Activated naive CD4-positive, alpha-beta T cell treated with anti-CD3 and anti-CD28 coated beads for 36 hours (primary cell): ENCODE data around the gene TBC1D22A. TPM values are rescaled to one million over a fixed set of nuclear protein-coding genes. Genes with fewer than 3 reads are reported as not detected.
A peak's percentile ranks its signal among the peaks of the same experiment; 100 is the strongest.

ENCODE experiments used
- CTCF ChIA-PET: fragments of 350-600 bp; sonication (Branson Sonifier 250); formaldehyde crosslinking; loops from one replicate; lab custom pipeline; 2021; ENCODE audit warnings: antibody characterized with exemption; lab: Charles Lee
- DNase-seq: peaks from one replicate; pipeline ENCODE4 v3.0.0-alpha.2; 2020
- H3K27ac Mint-ChIP-seq: one replicate; pipeline ENCODE4 v1.8.0; 2021; ENCODE audit warnings: mild to moderate bottlenecking, mixed read lengths
- H3K27me3 Mint-ChIP-seq: one replicate; pipeline ENCODE4 v1.8.0; 2021; ENCODE audit warnings: low read depth, mixed read lengths
- H3K36me3 Mint-ChIP-seq: one replicate; pipeline ENCODE4 v1.8.0; 2021; ENCODE audit warnings: low read depth, mixed read lengths
- H3K4me1 Mint-ChIP-seq: one replicate; pipeline ENCODE4 v1.8.0; 2021; ENCODE audit warnings: low read depth, mixed read lengths
- H3K4me3 Mint-ChIP-seq: one replicate; pipeline ENCODE4 v1.8.0; 2021; ENCODE audit warnings: mild to moderate bottlenecking, moderate library complexity, mixed read lengths
- H3K9me3 Mint-ChIP-seq: one replicate; pipeline ENCODE4 v1.8.0; 2021; ENCODE audit warnings: mixed read lengths
- intact Hi-C: fragments of 100-400 bp; cut with micrococcal nuclease; formaldehyde crosslinking; loops from one replicate; pipeline ENCODE4 v1.15.1; 2023
- total RNA-seq, 2 experiments: library from RNA; stranded (reverse); gene quantifications; one replicate each; pipeline ENCODE4 v1.2.3, GENCODE V29; 2021

TBC1D22A gene
- total RNA-seq, 2 experiments from 2014 or later: 20.1 to 21.4 TPM

DNA sequence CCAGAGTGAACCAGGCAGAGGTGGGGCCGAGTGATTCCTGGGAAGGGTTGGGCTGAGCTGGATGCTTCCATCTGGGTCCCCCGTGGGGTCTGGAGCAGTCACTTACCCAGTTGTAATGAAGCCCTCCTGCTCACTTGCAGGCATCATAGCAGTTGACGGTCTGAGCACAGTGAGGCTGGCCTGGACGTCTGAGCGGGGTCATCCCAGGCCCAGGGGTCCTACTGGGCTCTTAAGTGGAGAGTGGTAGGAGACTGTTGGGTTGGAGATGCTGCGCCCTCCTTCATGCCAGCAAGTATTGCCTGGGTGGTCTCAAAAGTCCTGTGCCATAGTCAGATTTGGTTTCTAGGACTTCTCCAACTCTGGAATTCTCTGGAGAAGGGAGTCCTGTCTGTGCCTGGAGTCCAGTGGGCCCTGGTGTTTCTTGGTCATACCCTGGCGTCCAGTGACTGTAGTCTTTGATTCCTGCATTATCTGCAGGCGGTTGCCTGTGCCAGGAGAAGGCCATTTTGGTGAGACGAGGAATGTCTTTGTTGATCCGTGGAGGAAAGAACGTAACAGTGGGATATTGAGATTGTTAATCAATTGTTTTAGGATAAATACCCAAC, 82.3 kb downstream of the TBC1D22A start:
- Mint-ChIP-seq H3K27me3 (no peaks in the 10 kb centered on the region), H3K9me3 (no peaks in the 10 kb centered on the region), H3K4me1 (peaks cover 10% of the 10 kb centered on the region), H3K27ac (no peak overlapping the region), H3K4me3 (no peak overlapping the region), H3K36me3 (peaks cover 6% of the 10 kb centered on the region)
- intact Hi-C loops: no loop called here
- no peak for DNase-seq
- CTCF ChIA-PET: interaction anchor here (0.8 to 1.0 kb wide), 2 partner anchors 12 to 33 kb away, joined by 3 read pairs; no protein-coding TSS in a partner anchor

- no peak overlapping the region for H3K27ac Mint-ChIP-seq
- peaks cover 10% of the 10 kb centered on the region for H3K4me1 Mint-ChIP-seq
- H3K36me3 Mint-ChIP-seq: peaks cover 10% of the 10 kb centered on the region
- CTCF ChIA-PET: interaction anchor here (0.5 to 0.8 kb wide), 3 partner anchors 34 to 58 kb away, joined by 3 to 7 read pairs (median 4); no protein-coding TSS in a partner anchor
- no peaks in the 10 kb centered on the region for H3K27me3 Mint-ChIP-seq
- no peak overlapping the region for H3K4me3 Mint-ChIP-seq
- intact Hi-C loops: no loop called here
- no peaks in the 10 kb centered on the region for H3K9me3 Mint-ChIP-seq
- DNase-seq: no peak
Measured at GRCh38 chr22:46845296-46846149, 83.1 kb downstream of the TBC1D22A start.

DNA sequence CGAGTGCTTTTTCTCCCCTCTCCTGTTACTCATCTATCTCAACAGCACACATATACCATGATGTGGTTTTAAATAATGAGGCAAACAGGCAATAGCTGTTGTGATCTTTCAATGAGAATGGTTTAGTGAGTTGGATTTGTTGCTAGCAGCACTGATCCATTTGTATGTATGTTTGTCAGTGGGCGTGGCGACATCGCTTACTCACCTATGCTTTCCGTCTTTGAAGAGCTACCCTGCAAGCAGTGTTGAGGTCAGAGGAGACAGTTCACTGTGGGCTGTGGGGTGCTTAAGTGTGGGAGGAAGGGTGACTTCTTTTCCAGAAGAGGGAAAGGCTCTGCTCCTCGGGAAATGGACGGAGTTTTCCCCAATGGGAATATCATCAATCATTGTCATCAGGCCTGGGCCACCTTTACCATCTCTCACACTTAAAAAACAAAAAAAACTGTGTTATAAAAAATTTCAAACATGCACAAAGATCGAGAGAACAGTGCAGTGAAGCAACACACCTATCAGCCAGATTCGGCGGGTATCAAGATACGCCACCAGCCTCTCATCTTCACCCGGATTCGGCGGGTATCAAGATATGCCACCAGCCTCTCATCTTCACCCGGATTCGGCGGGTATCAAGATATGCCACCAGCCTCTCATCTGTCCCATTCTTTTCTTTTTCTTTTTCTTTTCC, 83.8 kb downstream of the TBC1D22A start:
- Mint-ChIP-seq H3K27me3 (no peaks in the 10 kb centered on the region), H3K27ac (no peak overlapping the region), H3K9me3 (no peaks in the 10 kb centered on the region), H3K36me3 (peaks cover 10% of the 10 kb centered on the region), H3K4me3 (no peak overlapping the region), H3K4me1 (peaks cover 10% of the 10 kb centered on the region)
- intact Hi-C loops: no loop called here
- peak; percentile 13 for DNase-seq
- CTCF ChIA-PET: interaction anchor here (0.5 kb wide), 1 partner anchor 53 kb away, joined by 4 read pairs; no protein-coding TSS in a partner anchor

- Mint-ChIP-seq H3K27me3 (no peaks in the 10 kb centered on the region), H3K4me1 (peaks cover 10% of the 10 kb centered on the region), H3K4me3 (no peak overlapping the region), H3K9me3 (no peaks in the 10 kb centered on the region), H3K27ac (no peak overlapping the region), H3K36me3 (peaks cover 13% of the 10 kb centered on the region)
- DNase-seq: no peak
- intact Hi-C loops: no loop called here
- CTCF ChIA-PET: no interaction called here
Measured at GRCh38 chr22:46846832-46847355, 84.4 kb downstream of the TBC1D22A start.

- no peak overlapping the region for H3K4me3 Mint-ChIP-seq
- H3K4me1 Mint-ChIP-seq: peaks cover 10% of the 10 kb centered on the region
- no peak overlapping the region for H3K27ac Mint-ChIP-seq
- CTCF ChIA-PET: no interaction called here
- no peaks in the 10 kb centered on the region for H3K9me3 Mint-ChIP-seq
- intact Hi-C loops: no loop called here
- no peak for DNase-seq
- no peaks in the 10 kb centered on the region for H3K27me3 Mint-ChIP-seq
- H3K36me3 Mint-ChIP-seq: peaks cover 16% of the 10 kb centered on the region
Measured at GRCh38 chr22:46848197-46848596, 85.7 kb downstream of the TBC1D22A start.

- H3K36me3 Mint-ChIP-seq: peaks cover 16% of the 10 kb centered on the region
- no peaks in the 10 kb centered on the region for H3K27me3 Mint-ChIP-seq
- DNase-seq: no peak
- CTCF ChIA-PET: no interaction called here
- H3K27ac Mint-ChIP-seq: no peak overlapping the region
- no peak overlapping the region for H3K4me3 Mint-ChIP-seq
- H3K4me1 Mint-ChIP-seq: peaks cover 9% of the 10 kb centered on the region
- intact Hi-C loops: no loop called here
- H3K9me3 Mint-ChIP-seq: no peaks in the 10 kb centered on the region
Measured at GRCh38 chr22:46849101-46849500, 86.7 kb downstream of the TBC1D22A start.

DNA sequence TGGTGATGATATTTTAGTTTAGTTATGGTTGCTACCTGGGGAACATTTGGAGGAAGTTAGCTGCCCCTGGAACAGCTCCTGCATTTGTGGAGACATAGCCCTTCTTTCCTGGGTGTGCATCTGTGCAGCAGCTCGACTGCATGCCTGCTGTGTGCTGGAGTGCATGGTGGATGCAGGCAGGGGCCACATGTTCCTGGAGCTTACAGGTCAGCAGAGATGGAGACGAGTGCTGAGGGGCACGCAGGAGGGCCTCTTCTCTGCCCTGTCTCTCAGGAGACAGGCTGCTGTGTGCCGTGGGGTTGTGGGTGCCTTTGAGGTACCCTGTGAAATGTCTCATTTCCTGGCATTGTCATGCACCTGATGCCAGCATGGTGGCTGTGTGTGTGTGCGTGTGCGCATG, 87.5 kb downstream of the TBC1D22A start:
- Mint-ChIP-seq H3K27me3 (no peaks in the 10 kb centered on the region), H3K4me3 (no peak overlapping the region), H3K27ac (no peak overlapping the region), H3K9me3 (no peaks in the 10 kb centered on the region), H3K36me3 (peaks cover 21% of the 10 kb centered on the region), H3K4me1 (peaks cover 15% of the 10 kb centered on the region)
- no peak for DNase-seq
- intact Hi-C loops: no loop called here
- CTCF ChIA-PET: no interaction called here

DNA sequence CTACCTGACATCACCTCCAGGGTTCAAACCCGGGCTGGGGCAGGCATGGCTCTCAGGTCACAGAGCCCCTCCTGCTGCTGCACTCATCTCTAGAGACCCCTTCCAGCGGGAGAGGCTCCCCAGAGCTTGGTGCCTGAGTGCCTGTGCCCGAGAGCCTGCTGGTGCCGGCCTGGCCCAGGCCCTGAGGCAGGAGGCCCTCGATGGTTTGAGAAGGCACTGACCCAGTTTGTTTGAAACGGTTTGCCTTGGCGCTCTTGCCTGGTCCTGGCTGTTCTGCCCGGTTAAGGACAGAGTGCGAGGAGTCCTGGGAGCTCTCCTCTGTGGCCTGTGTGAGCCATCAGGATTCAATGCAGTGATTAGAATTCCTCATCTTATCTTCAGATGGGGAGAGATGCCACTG, 88.9 kb downstream of the TBC1D22A start:
- no peak for DNase-seq
- CTCF ChIA-PET: interaction anchor here (1.9 kb wide), 1 partner anchor 48 kb away, joined by 7 read pairs; no protein-coding TSS in a partner anchor
- Mint-ChIP-seq H3K27ac (no peak overlapping the region), H3K36me3 (peaks cover 20% of the 10 kb centered on the region), H3K9me3 (no peaks in the 10 kb centered on the region), H3K4me3 (no peak overlapping the region), H3K4me1 (peaks cover 12% of the 10 kb centered on the region), H3K27me3 (no peaks in the 10 kb centered on the region)
- intact Hi-C loops: no loop called here

- Mint-ChIP-seq H3K4me1 (peaks cover 11% of the 10 kb centered on the region), H3K27ac (no peak overlapping the region), H3K9me3 (no peaks in the 10 kb centered on the region), H3K27me3 (no peaks in the 10 kb centered on the region), H3K36me3 (peaks cover 17% of the 10 kb centered on the region), H3K4me3 (no peak overlapping the region)
- CTCF ChIA-PET: interaction anchor here (1.9 kb wide), 1 partner anchor 48 kb away, joined by 7 read pairs; no protein-coding TSS in a partner anchor
- no peak for DNase-seq
- intact Hi-C loops: no loop called here
Measured at GRCh38 chr22:46851941-46852340, 89.5 kb downstream of the TBC1D22A start.

DNA sequence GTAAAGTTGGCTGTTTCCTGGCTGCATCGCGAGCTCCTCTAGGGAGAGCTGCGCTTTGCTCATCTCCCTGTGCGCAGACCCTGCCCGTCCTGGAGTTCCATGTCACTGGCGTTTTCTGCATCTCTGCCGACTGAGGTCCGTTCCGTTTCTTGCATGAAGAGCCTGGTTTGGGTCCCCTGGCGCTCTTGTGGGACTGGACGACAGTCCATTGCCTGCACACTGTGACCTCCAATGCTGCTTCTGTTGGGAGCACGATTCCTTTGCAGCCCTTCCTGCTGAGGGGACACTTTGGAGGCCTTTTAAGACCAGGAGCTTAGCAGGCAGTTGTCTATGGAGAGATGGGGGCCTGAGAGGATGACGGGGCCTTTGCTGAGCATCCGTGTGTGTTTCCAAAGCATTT, 90.3 kb downstream of the TBC1D22A start:
- CTCF ChIA-PET: interaction anchor here (1.9 kb wide), 1 partner anchor 49 kb away, joined by 7 read pairs; no protein-coding TSS in a partner anchor
- intact Hi-C loops: no loop called here
- Mint-ChIP-seq H3K9me3 (no peaks in the 10 kb centered on the region), H3K27ac (no peak overlapping the region), H3K27me3 (no peaks in the 10 kb centered on the region), H3K4me3 (no peak overlapping the region), H3K36me3 (peaks cover 20% of the 10 kb centered on the region), H3K4me1 (peaks cover 11% of the 10 kb centered on the region)
- no peak for DNase-seq

- peaks cover 11% of the 10 kb centered on the region for H3K4me1 Mint-ChIP-seq
- H3K9me3 Mint-ChIP-seq: no peaks in the 10 kb centered on the region
- no peaks in the 10 kb centered on the region for H3K27me3 Mint-ChIP-seq
- H3K4me3 Mint-ChIP-seq: no peak overlapping the region
- intact Hi-C loops: no loop called here
- H3K27ac Mint-ChIP-seq: no peak overlapping the region
- CTCF ChIA-PET: no interaction called here
- peaks cover 20% of the 10 kb centered on the region for H3K36me3 Mint-ChIP-seq
- no peak for DNase-seq
Measured at GRCh38 chr22:46853191-46853590, 90.7 kb downstream of the TBC1D22A start.
